ENCODE data around the gene RBL2.
"Not testable (repeated sequence)": the region's sequence is repeated elsewhere in the genome, so short reads cannot be mapped to it uniquely, and the experiment has no call there.

RBL2 gene

DNA sequence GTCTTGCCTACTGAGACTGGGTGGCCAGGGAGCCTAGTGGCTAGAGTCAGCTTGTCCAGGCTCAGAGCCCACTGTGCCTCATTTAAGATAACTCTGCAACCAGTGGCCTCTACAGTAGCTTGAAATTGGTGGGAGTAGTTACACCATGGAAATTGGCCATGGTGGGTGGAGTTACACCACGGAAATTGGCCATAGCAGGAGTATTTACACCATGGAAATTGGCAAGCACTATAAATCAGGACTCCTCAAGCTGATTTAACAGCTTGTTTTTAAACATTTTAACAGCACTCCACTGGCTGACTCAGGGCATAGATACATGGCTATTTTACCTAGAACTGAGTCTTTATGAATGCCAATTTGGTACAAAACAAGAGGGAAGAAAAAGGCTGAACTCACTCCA, 96.5 kb downstream of the RBL2 start:
- in situ Hi-C loops (cut with HindIII; ENCODE audit: low pct_unique_long_range_greater_than_20kb, low sequenced_read_pairs), result no loop called here
- DNase-seq (ENCODE audit: low read depth in 1 of 2, low spot score in 1 of 2), result no peak
- no peak for TF ChIP-seq JUND (IDR thresholded peaks at IDR 0.05; ENCODE audit: low read depth)

DNA sequence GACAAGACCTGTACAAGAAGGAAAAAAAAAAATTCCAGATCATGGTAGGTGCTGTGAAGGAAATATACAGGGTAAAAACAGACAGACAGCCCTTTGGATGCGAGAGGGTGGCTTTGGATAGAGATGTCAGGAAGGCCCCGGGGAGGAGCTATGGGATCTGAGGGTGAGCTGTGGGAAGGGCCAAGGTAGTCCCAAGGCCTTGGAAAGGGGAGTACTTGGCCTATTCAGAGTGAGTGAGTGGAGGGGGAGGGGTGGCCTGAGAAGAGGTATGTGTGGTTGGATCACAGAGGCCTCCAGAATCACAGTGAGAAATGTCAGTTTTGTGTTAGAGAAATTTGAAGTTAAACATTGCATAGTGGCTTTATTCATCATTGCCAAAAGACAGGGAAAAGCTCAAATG, 99.9 kb downstream of the RBL2 start:
- DNase-seq (ENCODE audit: low read depth in 1 of 2, low spot score in 1 of 2), result no peak
- in situ Hi-C loops (cut with HindIII; ENCODE audit: low pct_unique_long_range_greater_than_20kb, low sequenced_read_pairs), result no loop called here
- TF ChIP-seq JUND (IDR thresholded peaks at IDR 0.05; ENCODE audit: low read depth), result no peak

DNA sequence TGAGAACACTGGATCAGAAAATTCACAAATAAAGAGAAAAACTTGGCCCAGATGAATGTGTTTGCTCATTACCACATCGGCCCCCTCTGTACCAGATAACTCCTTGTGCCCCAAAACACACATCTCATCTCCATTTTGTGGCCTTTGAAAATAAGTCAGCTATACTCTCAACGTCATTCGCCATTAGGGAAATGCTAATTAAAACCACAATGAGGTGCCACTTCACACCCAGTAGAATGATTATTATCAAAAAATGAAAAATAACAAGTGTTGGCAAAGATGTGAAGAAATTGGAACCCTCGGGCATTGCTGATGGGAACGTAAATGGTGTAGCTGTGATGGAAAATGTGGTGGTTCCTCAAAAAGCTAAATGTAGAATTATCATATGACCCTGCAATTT, 103.4 kb downstream of the RBL2 start:
- DNase-seq (ENCODE audit: low read depth in 1 of 2, low spot score in 1 of 2), result no peak
- in situ Hi-C loops (cut with HindIII; ENCODE audit: low pct_unique_long_range_greater_than_20kb, low sequenced_read_pairs), result no loop called here
- TF ChIP-seq JUND (IDR thresholded peaks at IDR 0.05; ENCODE audit: low read depth), result no peak

DNA sequence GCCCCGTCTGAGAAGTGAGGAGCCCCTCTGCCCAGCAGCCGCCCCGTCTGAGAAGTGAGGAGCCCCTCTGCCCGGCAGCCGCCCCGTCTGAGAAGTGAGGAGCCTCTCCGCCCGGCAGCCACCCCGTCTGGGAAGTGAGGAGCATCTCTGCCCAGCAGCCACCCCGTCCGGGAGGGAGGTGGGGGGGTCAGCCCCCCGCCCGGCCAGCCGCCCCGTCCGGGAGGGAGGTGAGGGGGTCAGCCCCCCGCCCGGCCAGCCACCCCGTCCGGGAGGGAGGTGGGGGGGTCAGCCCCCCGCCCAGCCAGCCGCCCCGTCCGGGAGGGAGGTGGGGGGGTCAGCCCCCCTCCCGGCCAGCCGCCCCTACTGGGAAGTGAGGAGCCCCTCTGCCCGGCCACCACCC, 105.1 kb downstream of the RBL2 start:
- DNase-seq (ENCODE audit: low read depth in 1 of 2, low spot score in 1 of 2); in situ Hi-C loops (cut with HindIII; ENCODE audit: low pct_unique_long_range_greater_than_20kb, low sequenced_read_pairs): not testable (repeated sequence)

DNA sequence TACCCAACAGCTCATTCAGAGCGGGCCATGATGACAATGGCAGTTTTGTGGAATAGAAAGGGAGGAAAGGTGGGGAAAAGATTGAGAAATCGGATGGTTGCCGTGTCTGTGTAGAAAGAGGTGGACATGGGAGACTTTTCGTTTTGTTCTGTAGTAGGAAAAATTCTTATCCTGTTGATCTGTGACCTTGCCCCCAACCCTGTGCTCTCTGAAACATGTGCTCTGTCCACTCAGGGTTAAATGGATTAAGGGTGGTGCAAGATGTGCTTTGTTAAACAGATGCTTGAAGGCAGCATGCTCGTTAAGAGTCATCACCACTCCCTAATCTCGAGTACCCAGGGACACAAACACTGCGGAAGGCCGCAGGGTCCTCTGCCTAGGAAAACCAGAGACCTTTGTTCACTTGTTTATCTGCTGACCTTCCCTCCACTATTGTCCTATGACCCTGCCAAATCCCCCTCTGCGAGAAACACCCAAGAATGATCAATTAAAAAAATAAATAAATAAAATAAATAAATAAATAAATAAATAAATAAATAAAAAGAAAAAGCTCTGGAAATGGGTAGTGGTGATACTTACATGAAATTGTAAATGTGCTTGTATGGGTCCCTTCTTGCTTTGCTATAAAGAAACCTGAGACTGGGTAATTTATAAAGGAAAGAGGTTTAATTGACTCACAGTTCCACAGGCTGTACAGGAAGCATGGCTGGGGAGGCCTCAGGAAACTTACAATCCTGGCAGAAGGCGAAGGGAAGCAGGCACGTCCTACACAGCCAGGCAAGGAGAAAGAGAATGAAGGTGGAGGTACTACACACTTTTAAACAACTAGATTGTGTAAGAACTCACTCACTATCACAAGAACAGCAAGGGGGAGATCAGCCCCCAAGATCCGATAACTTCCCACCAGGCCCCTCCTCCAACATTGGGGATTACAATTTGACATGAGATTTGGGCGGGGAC, 105.8 kb downstream of the RBL2 start:
- in situ Hi-C loops (cut with HindIII; ENCODE audit: low pct_unique_long_range_greater_than_20kb, low sequenced_read_pairs); DNase-seq (ENCODE audit: low read depth in 1 of 2, low spot score in 1 of 2): not testable (repeated sequence)

Data from T47D (cell line).